HG02610 (cell line): ENCODE measurements around the gene XIRP2.

Experiments
- ATAC-seq: cut with Tn5 transposase; IDR thresholded peaks from one replicate; pipeline ENCODE4 v1.9.1; 2021; ENCODE audit warnings: mild to moderate bottlenecking, moderate library complexity; ENCODE audit not compliant: unreplicated experiment

The XIRP2 gene

GRCh38 chr2:167132066-167132465 is 243.8 kb downstream of the XIRP2 start:
- no peak for ATAC-seq

GRCh38 chr2:167132906-167133555 is 244.8 kb downstream of the XIRP2 start:
- ATAC-seq: no peak

- no peak for ATAC-seq
Measured at GRCh38 chr2:167133614-167134013, 245.3 kb downstream of the XIRP2 start.

GRCh38 chr2:167134381-167135072 is 246.2 kb downstream of the XIRP2 start:
- ATAC-seq: no peak

- no peak for ATAC-seq
Measured at GRCh38 chr2:167135706-167136105, 247.4 kb downstream of the XIRP2 start.

GRCh38 chr2:167136879-167137596 is 248.8 kb downstream of the XIRP2 start:
- no peak for ATAC-seq

- no peak for ATAC-seq
Measured at GRCh38 chr2:167140330-167140729, 252.1 kb downstream of the XIRP2 start.

- peak; percentile 57 for ATAC-seq
Measured at GRCh38 chr2:167140767-167141166, 252.5 kb downstream of the XIRP2 start.

GRCh38 chr2:167142554-167142953 is 254.3 kb downstream of the XIRP2 start:
- no peak for ATAC-seq

GRCh38 chr2:167144179-167144898 is 256.1 kb downstream of the XIRP2 start:
- ATAC-seq: no peak

- ATAC-seq: no peak
Measured at GRCh38 chr2:167147271-167147941, 259.1 kb downstream of the XIRP2 start.

- ATAC-seq: no peak
Measured at GRCh38 chr2:167151894-167152293, 263.6 kb downstream of the XIRP2 start.

GRCh38 chr2:167157523-167157922 is 269.2 kb downstream of the XIRP2 start:
- no peak for ATAC-seq

- ATAC-seq: no peak
Measured at GRCh38 chr2:167177196-167177595, 288.9 kb downstream of the XIRP2 start.

- ATAC-seq: no peak
Measured at GRCh38 chr2:167181134-167181533, 292.9 kb downstream of the XIRP2 start.

GRCh38 chr2:167181688-167182087 is 293.4 kb downstream of the XIRP2 start:
- no peak for ATAC-seq

- ATAC-seq: no peak
Measured at GRCh38 chr2:167182403-167182802, 294.1 kb downstream of the XIRP2 start.

GRCh38 chr2:167183931-167184330 is 295.7 kb downstream of the XIRP2 start:
- no peak for ATAC-seq

- ATAC-seq: no peak
Measured at GRCh38 chr2:167186465-167186864, 298.2 kb downstream of the XIRP2 start.

- ATAC-seq: no peak
Measured at GRCh38 chr2:167187049-167187727, 298.9 kb downstream of the XIRP2 start.
